Lower lobe of right lung (tissue), 2 donors: ENCODE data around the gene RPTOR. TPM values are rescaled to one million over a fixed set of nuclear protein-coding genes. Genes with fewer than 3 reads are reported as not detected.

Source experiments
- ATAC-seq, 2 donors: fragments of 200-7000 bp; cut with Tn5 transposase; one replicate each; pipeline ENCODE4 v1.9.1; 2020 to 2022; ENCODE audit warnings: mild to moderate bottlenecking in 2 of 2, moderate library complexity in 2 of 2
- DNase-seq: peaks from one replicate; pipeline ENCODE4 v3.0.0-alpha.2; 2020
- H3K27ac ChIP-seq: fragments of 200-600 bp; one replicate; pipeline ENCODE4 v1.8.0; 2022
- H3K27me3 ChIP-seq: fragments of 200-600 bp; one replicate; pipeline ENCODE4 v1.8.0; 2022; ENCODE audit warnings: low read depth
- H3K36me3 ChIP-seq: fragments of 200-600 bp; one replicate; pipeline ENCODE4 v1.8.0; 2022; ENCODE audit warnings: mild to moderate bottlenecking
- H3K4me1 ChIP-seq: fragments of 200-600 bp; one replicate; pipeline ENCODE4 v1.8.0; 2022
- H3K4me3 ChIP-seq: fragments of 200-600 bp; one replicate; pipeline ENCODE4 v1.8.0; 2022; ENCODE audit warnings: mild to moderate bottlenecking
- H3K9me3 ChIP-seq: fragments of 200-600 bp; one replicate; pipeline ENCODE4 v1.8.0; 2022
- intact Hi-C: fragments of 100-400 bp; cut with DNase I; formaldehyde crosslinking; loops from one replicate; pipeline ENCODE4 v1.11.0; 2022
- total RNA-seq: library from RNA; stranded (reverse); fragmentation: NEBNext Ultra II Directional; extraction: Animal tissue kit (Norgen Biotek cat#: 25700); gene quantifications from one replicate; pipeline ENCODE4 v1.2.1, GENCODE V29; 2021
- TF ChIP-seq, protein P1 (sequence below): fragments of 200-600 bp; IDR thresholded peaks from one replicate; pipeline ENCODE4 v1.8.0; 2022; ENCODE audit warnings: antibody characterized with exemption, mild to moderate bottlenecking
- donor health status: DM: no; HTN: yes; CAD: no; lungs with severe emphysema.

Gene RPTOR
- total RNA-seq, 1 donor from 2014 or later = 34.0 TPM

- TF ChIP-seq, protein P1, sequence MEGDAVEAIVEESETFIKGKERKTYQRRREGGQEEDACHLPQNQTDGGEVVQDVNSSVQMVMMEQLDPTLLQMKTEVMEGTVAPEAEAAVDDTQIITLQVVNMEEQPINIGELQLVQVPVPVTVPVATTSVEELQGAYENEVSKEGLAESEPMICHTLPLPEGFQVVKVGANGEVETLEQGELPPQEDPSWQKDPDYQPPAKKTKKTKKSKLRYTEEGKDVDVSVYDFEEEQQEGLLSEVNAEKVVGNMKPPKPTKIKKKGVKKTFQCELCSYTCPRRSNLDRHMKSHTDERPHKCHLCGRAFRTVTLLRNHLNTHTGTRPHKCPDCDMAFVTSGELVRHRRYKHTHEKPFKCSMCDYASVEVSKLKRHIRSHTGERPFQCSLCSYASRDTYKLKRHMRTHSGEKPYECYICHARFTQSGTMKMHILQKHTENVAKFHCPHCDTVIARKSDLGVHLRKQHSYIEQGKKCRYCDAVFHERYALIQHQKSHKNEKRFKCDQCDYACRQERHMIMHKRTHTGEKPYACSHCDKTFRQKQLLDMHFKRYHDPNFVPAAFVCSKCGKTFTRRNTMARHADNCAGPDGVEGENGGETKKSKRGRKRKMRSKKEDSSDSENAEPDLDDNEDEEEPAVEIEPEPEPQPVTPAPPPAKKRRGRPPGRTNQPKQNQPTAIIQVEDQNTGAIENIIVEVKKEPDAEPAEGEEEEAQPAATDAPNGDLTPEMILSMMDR = no peak
- Histone ChIP-seq H3K27ac (no peak overlapping the region), H3K36me3 (no peaks in the 10 kb centered on the region), H3K27me3 (peaks cover 20% of the 10 kb centered on the region), H3K9me3 (no peaks in the 10 kb centered on the region), H3K4me1 (peaks cover 9% of the 10 kb centered on the region), H3K4me3 (no peak overlapping the region)
- no peak for ATAC-seq
- intact Hi-C loops = no loop called here
- DNase-seq = no peak
Measured at GRCh38 chr17:80978499-80979497, 434.2 kb downstream of the RPTOR start.

- H3K36me3 ChIP-seq = no peaks in the 10 kb centered on the region
- intact Hi-C loops = no loop called here
- H3K4me3 ChIP-seq = no peak overlapping the region
- ATAC-seq = no peak
- no peak overlapping the region for H3K27ac ChIP-seq
- TF ChIP-seq, protein P1 = no peak
- no peak for DNase-seq
- H3K9me3 ChIP-seq = no peaks in the 10 kb centered on the region
- peaks cover 20% of the 10 kb centered on the region for H3K27me3 ChIP-seq
- H3K4me1 ChIP-seq = peaks cover 9% of the 10 kb centered on the region
Measured at GRCh38 chr17:80979547-80980378, 435.1 kb downstream of the RPTOR start.

DNA sequence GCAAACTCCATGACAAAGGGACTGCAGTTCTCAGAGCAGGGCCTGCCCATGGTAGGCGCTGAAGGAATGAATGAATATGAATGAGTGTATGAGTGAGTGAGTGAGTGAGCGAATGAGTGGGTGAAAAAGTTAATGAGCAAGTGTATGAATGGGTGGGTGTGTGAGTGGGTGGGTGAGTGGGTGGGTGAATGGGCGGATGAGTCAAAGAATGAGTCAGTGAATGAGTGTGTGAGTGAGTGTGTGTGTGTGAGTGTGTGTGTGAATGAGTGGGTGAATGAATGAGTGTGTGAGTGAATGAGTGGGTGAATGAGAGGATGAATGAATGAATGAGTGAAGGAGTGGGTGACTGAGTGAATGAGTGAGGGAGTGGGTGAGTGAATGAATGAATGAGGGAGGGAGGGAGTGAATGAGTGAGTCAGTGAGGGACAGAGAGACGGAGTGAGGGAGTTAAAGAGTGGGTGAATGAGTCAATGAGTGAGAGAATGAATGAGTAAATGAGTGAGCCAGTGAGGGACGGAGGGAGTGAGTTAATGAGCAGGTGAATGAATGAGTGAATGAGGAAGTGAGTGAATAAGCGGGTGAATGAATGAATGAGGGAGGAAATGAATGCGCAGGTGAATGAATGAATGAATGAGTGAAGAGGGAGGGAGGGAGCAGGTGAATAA, 435.9 kb downstream of the RPTOR start:
- H3K9me3 ChIP-seq = no peaks in the 10 kb centered on the region
- TF ChIP-seq, protein P1 = no peak
- no peak overlapping the region for H3K4me3 ChIP-seq
- DNase-seq (no peak), ATAC-seq (no peak)
- H3K27me3 ChIP-seq = peaks cover 20% of the 10 kb centered on the region
- intact Hi-C loops = no loop called here
- H3K4me1 ChIP-seq = peaks cover 9% of the 10 kb centered on the region
- no peak overlapping the region for H3K27ac ChIP-seq
- no peaks in the 10 kb centered on the region for H3K36me3 ChIP-seq

GRCh38 chr17:80981062-80981902, 436.6 kb downstream of the RPTOR start:
- H3K9me3 ChIP-seq = no peaks in the 10 kb centered on the region
- DNase-seq (no peak), ATAC-seq (peak; percentile 44 to 49)
- H3K27ac ChIP-seq = no peak overlapping the region
- intact Hi-C loops = no loop called here
- no peaks in the 10 kb centered on the region for H3K36me3 ChIP-seq
- H3K4me1 ChIP-seq = peaks cover 9% of the 10 kb centered on the region
- TF ChIP-seq, protein P1 = peak; percentile 79
- H3K27me3 ChIP-seq = peaks cover 20% of the 10 kb centered on the region
- H3K4me3 ChIP-seq = no peak overlapping the region
